ENCODE results near the gene C1orf74.
"Not testable (repeated sequence)": the region's sequence is repeated elsewhere in the genome, so short reads cannot be mapped to it uniquely, and the experiment has no call there.

Gene C1orf74

DNA sequence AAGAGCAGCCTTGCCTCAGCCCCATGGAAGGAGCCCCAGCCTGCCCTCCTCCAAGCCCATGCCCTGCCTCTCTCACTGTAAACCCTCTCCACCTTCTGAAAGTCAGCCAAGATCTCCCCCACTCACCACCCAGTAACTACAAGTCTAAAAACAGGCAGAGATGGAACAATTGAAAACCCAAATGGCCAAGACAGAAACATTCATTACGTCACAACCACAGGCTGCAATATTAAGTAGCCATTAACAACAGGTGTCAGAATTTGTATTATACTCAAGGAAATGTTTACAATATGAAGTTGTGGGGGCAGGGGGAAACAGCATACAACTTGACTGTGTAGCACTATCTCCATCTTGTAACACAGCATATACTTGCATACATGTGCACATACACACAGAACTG lies 19.2 kb upstream of the C1orf74 start:
- DNase-seq = no peak
- in situ Hi-C loops (cut with HindIII; ENCODE audit: low pct_ligation_motif_present, low sequenced_read_pairs) = no loop called here
- Histone ChIP-seq H3K27ac (no peak overlapping the region), H3K27me3 (replicated peaks) (no peaks in the 10 kb centered on the region), H3K36me3 (replicated peaks) (no peaks in the 10 kb centered on the region), H3K4me3 (ENCODE audit: low read depth, low read length) (no peak overlapping the region)
- no peak for TF ChIP-seq CTCF (IDR thresholded peaks at IDR 0.05; ENCODE audit: low read depth, low read length, missing control alignments)

DNA sequence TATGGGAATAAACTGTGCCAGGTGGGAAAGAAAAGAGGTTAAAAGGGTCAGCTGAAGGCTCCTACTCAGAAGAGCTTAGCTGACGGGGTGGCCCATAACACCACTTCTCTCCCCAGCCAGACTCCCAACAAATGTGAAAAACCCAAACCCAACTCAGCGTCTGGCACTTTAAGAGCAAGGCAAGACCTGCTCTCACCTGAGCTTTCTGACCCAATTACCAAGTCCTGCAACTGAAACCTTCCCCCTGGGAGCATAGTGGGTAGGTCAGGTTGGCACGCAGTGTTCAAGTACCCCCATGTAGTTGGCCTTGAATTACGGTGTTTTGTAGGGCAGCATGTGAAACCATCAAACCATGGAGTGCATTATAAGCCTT lies 18.4 kb upstream of the C1orf74 start:
- in situ Hi-C loops (cut with HindIII; ENCODE audit: low pct_ligation_motif_present, low sequenced_read_pairs) = no loop called here

DNA sequence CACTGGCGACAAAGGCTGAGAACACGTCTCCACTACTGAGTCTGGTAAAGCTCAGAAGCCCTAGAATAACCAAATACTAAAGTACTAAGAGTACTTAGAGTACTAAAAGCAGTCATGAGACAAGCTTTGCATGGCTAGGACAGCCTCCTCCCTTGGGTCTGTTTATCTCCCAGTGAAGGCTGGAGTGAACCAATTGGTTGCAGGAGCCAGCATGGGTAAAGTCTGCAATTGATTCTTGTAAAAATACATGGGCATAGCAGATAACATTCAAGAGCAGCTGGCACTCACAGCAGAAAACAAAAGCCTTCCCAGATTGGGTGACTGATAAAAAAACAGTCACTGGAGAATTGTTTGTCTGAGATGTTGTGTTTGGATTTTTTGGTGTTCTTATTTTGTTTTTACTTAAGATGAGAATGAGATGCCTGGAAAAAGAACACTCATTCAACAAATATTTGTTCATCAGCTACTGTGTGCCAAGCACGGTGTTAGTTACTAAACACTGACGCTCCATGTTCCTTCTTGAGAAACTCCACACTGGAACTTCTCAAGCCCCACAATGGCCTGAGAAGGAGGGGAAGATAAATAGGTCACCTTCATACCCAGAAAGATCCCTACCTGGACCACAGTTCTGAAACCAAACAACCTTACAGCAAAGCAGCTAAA lies 17.9 kb upstream of the C1orf74 start:
- H3K27me3 ChIP-seq (replicated peaks) = no peaks in the 10 kb centered on the region
- no peak overlapping the region for H3K27ac ChIP-seq
- in situ Hi-C loops (cut with HindIII; ENCODE audit: low pct_ligation_motif_present, low sequenced_read_pairs) = no loop called here
- no peaks in the 10 kb centered on the region for H3K36me3 ChIP-seq (replicated peaks)
- TF ChIP-seq CTCF (IDR thresholded peaks at IDR 0.05; ENCODE audit: low read depth, low read length, missing control alignments) = no peak
- no peak overlapping the region for H3K4me3 ChIP-seq (ENCODE audit: low read depth, low read length)
- no peak for DNase-seq

More for the DNA sequence above, 18.4 kb upstream of the C1orf74 start:
- Histone ChIP-seq H3K27me3 (replicated peaks) (no peaks in the 10 kb centered on the region), H3K36me3 (replicated peaks) (no peaks in the 10 kb centered on the region), H3K4me3 (ENCODE audit: low read depth, low read length) (no peak overlapping the region), H3K27ac (no peak overlapping the region)
- no peak for DNase-seq
- TF ChIP-seq CTCF (IDR thresholded peaks at IDR 0.05; ENCODE audit: low read depth, low read length, missing control alignments) = no peak

- no peak overlapping the region for H3K4me3 ChIP-seq (ENCODE audit: low read depth, low read length)
- no peaks in the 10 kb centered on the region for H3K36me3 ChIP-seq (replicated peaks)
- no peak for TF ChIP-seq CTCF (IDR thresholded peaks at IDR 0.05; ENCODE audit: low read depth, low read length, missing control alignments)
- no peak for DNase-seq
- H3K27me3 ChIP-seq (replicated peaks) = no peaks in the 10 kb centered on the region
- in situ Hi-C loops (cut with HindIII; ENCODE audit: low pct_ligation_motif_present, low sequenced_read_pairs) = no loop called here
- no peak overlapping the region for H3K27ac ChIP-seq
Measured at GRCh38 chr1:209800984-209801834, 16.9 kb upstream of the C1orf74 start.

- DNase-seq = no peak
- in situ Hi-C loops (cut with HindIII; ENCODE audit: low pct_ligation_motif_present, low sequenced_read_pairs) = no loop called here
- Histone ChIP-seq H3K4me3 (ENCODE audit: low read depth, low read length) (no peak overlapping the region), H3K36me3 (replicated peaks) (no peaks in the 10 kb centered on the region), H3K27ac (no peak overlapping the region), H3K27me3 (replicated peaks) (no peaks in the 10 kb centered on the region)
- TF ChIP-seq CTCF (IDR thresholded peaks at IDR 0.05; ENCODE audit: low read depth, low read length, missing control alignments) = peak; percentile 53
Measured at GRCh38 chr1:209797978-209798639, 13.8 kb upstream of the C1orf74 start.

DNA sequence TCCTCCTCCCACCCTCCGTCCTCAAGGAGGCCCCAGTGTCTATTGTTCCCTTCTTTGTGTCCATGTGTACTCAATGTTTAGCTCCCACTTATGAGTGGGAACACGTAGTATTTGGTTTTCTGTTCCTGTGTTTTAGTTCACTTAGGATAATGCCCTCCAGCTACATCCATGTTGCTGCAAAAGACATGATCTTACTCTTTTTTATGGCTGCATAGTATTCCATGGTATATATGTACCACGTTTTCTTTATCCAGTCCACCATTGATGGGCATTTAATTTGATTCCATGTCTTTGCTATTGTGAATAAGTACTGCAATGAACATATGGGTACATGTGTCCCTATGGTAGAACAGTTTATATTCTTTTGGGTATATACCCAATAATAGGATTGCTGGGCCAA lies 9.4 kb upstream of the C1orf74 start:
- H3K27ac ChIP-seq; in situ Hi-C loops (cut with HindIII; ENCODE audit: low pct_ligation_motif_present, low sequenced_read_pairs); H3K36me3 ChIP-seq (replicated peaks); H3K4me3 ChIP-seq (ENCODE audit: low read depth, low read length); DNase-seq; H3K27me3 ChIP-seq (replicated peaks): not testable (repeated sequence)

Measured in brain microvascular endothelial cell (primary cell).